MCF 10A (cell line): ENCODE measurements around the gene OR13J1. TPM values are rescaled to one million over a fixed set of nuclear protein-coding genes. Genes with fewer than 3 reads are reported as not detected.
A peak's percentile ranks its signal among the peaks of the same experiment; 100 is the strongest.

Experiments used
- BruUV-seq: library from RNA; stranded (reverse); fragments of 400-500 nt; replicated peaks from 2 replicates; lab custom pipeline; 2021; lab: Mats Ljungman, UMichigan
- CTCF ChIA-PET: fragments of 300-600 bp; sonication (Branson Sonifier 250); formaldehyde crosslinking; extraction: SDS; loops from one replicate; lab custom pipeline; 2021; ENCODE audit warnings: antibody characterized with exemption, inconsistent platforms; lab: Yijun Ruan, JAX
- POLR2A ChIA-PET: fragments of 300-600, 350-650 bp; sonication (Branson Sonifier 250); formaldehyde crosslinking; extraction: SDS; loops from one replicate; lab custom pipeline; 2020; ENCODE audit warnings: antibody characterized with exemption, inconsistent platforms; lab: Yijun Ruan, JAX
- DNase-seq: peaks from one replicate; pipeline ENCODE4 v3.0.0-alpha.2; 2018; ENCODE audit not compliant: unreplicated experiment
- H3K27ac Mint-ChIP-seq: one replicate; pipeline ENCODE4 v1.8.0; 2022; ENCODE audit warnings: mild to moderate bottlenecking, low read depth, mixed read lengths; ENCODE audit not compliant: unreplicated experiment
- H3K27me3 Mint-ChIP-seq: one replicate; pipeline ENCODE4 v1.8.0; 2022; ENCODE audit warnings: mixed read lengths; ENCODE audit not compliant: insufficient read depth, unreplicated experiment
- H3K36me3 Mint-ChIP-seq: one replicate; pipeline ENCODE4 v1.8.0; 2022; ENCODE audit warnings: mild to moderate bottlenecking, moderate library complexity, mixed read lengths; ENCODE audit not compliant: insufficient read depth, unreplicated experiment
- H3K4me1 Mint-ChIP-seq: one replicate; pipeline ENCODE4 v1.8.0; 2022; ENCODE audit warnings: mixed read lengths; ENCODE audit not compliant: insufficient read depth, unreplicated experiment
- H3K4me3 Mint-ChIP-seq: one replicate; pipeline ENCODE4 v1.8.0; 2022; ENCODE audit warnings: mild to moderate bottlenecking, moderate library complexity, mixed read lengths; ENCODE audit not compliant: unreplicated experiment
- H3K9me3 Mint-ChIP-seq: one replicate; pipeline ENCODE4 v1.8.0; 2022; ENCODE audit warnings: mixed read lengths; ENCODE audit not compliant: unreplicated experiment
- CTCF ChIP-seq: fragments of 200-600 bp; IDR thresholded peaks from one replicate; pipeline ENCODE4 v1.8.0; 2022; ENCODE audit warnings: antibody characterized with exemption, mild to moderate bottlenecking; ENCODE audit not compliant: unreplicated experiment
- intact Hi-C: fragments of 100-400 bp; cut with micrococcal nuclease; formaldehyde crosslinking; loops from 2 replicates; pipeline ENCODE4 v1.14.1; 2022
- total RNA-seq: library from RNA; stranded (reverse); gene quantifications from 2 replicates; pipeline ENCODE4 v1.2.3, GENCODE V29; 2022

OR13J1 gene
- total RNA-seq, 1 experiment from 2014 or later = not detected

- Mint-ChIP-seq H3K36me3 (no peaks in the 10 kb centered on the region), H3K4me1 (peaks cover 14% of the 10 kb centered on the region), H3K27ac (no peak overlapping the region), H3K9me3 (no peaks in the 10 kb centered on the region), H3K4me3 (no peak overlapping the region), H3K27me3 (peaks cover 7% of the 10 kb centered on the region)
- no TSS peak for BruUV-seq
- intact Hi-C loops = no loop called here
- ChIA-PET CTCF (interaction anchor here (0.7 to 1.6 kb wide), 3 partner anchors 9 to 48 kb away, joined by 3 to 7 read pairs (median 3); no protein-coding TSS in a partner anchor), POLR2A (interaction anchor here (0.6 to 1.4 kb wide), 5 partner anchors 9 to 356 kb away, joined by 3 to 4 read pairs (median 4); partner anchors contain the start of gene CLTA)
- no peak for DNase-seq
- TF ChIP-seq CTCF = no peak
These were observed 35.7 kb downstream of the OR13J1 start for GRCh38 chr9:35834260-35835215.

DNA sequence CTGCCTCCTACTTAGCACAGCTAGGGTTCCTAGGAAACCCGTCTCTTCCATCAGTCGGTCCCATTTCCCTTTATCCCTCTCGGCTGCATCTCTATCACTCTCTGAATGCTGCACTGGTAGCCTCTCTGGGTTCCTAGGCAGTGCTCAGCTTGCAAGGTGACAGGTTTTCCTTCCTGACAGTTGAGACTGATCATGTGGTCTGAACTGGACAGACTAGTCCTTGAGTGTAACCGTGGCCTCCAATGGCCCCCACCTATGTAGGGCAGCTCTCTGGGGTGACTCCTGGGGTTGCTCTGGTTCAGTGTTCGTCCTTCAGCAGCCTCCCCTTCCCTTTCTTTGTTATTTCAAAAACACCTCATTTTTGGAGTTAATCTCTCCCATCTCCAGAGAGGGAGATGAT, 37.4 kb downstream of the OR13J1 start:
- Mint-ChIP-seq H3K9me3 (no peaks in the 10 kb centered on the region), H3K27ac (peak overlapping the region; percentile 44), H3K36me3 (no peaks in the 10 kb centered on the region), H3K4me1 (peaks cover 25% of the 10 kb centered on the region), H3K4me3 (no peak overlapping the region), H3K27me3 (no peaks in the 10 kb centered on the region)
- intact Hi-C loops = no loop called here
- CTCF ChIA-PET = interaction anchor here (0.6 to 1.2 kb wide), 4 partner anchors 23 to 105 kb away, joined by 3 to 5 read pairs (median 4); no protein-coding TSS in a partner anchor
- BruUV-seq = no TSS peak
- TF ChIP-seq CTCF = no peak
- POLR2A ChIA-PET = interaction anchor here (0.6 to 1.5 kb wide), 4 partner anchors 9 to 72 kb away, joined by 3 read pairs; no protein-coding TSS in a partner anchor
- no peak for DNase-seq

DNA sequence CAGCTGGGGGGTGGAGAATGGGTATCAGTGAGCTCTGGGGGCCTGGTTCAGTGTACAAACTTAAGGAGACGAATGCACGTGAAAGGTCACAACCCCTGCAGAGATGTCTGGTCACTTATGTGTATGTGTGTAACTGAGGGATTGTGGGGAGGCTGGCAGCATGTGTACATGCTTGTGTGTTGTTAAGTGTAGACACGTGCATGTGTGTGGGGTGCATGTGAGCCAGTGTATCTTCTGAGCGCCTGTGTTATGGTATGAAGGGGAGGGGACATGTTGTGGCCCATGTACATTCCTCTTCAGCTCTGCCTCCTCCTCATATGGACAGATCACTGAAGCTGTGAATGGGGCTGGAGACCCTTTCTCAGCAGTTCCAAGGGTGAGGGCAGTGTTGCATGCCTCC, 39.2 kb downstream of the OR13J1 start:
- Mint-ChIP-seq H3K4me3 (no peak overlapping the region), H3K27me3 (no peaks in the 10 kb centered on the region), H3K4me1 (peaks cover 43% of the 10 kb centered on the region), H3K36me3 (no peaks in the 10 kb centered on the region), H3K27ac (no peak overlapping the region), H3K9me3 (no peaks in the 10 kb centered on the region)
- TF ChIP-seq CTCF = no peak
- no TSS peak for BruUV-seq
- no peak for DNase-seq
- POLR2A ChIA-PET = interaction anchor here (1.6 kb wide), 1 partner anchor 17 kb away, joined by 3 read pairs; no protein-coding TSS in a partner anchor
- CTCF ChIA-PET = interaction anchor here (1.5 kb wide), 1 partner anchor 51 kb away, joined by 9 read pairs; no protein-coding TSS in a partner anchor
- intact Hi-C loops = no loop called here

- H3K4me1 Mint-ChIP-seq = peaks cover 45% of the 10 kb centered on the region
- ChIA-PET CTCF (no interaction called here), POLR2A (interaction anchor here (0.5 kb wide), 1 partner anchor 18 kb away, joined by 3 read pairs; the partner anchor contains the start of gene SPAG8)
- H3K36me3 Mint-ChIP-seq = no peaks in the 10 kb centered on the region
- no peak for DNase-seq
- BruUV-seq = no TSS peak
- H3K4me3 Mint-ChIP-seq = peak overlapping the region; percentile 81
- H3K9me3 Mint-ChIP-seq = no peaks in the 10 kb centered on the region
- no peak for TF ChIP-seq CTCF
- H3K27ac Mint-ChIP-seq = peak overlapping the region; percentile 71
- intact Hi-C loops = no loop called here
- H3K27me3 Mint-ChIP-seq = no peaks in the 10 kb centered on the region
These were observed 40.5 kb downstream of the OR13J1 start for GRCh38 chr9:35829764-35830096.
